GM19193 (cell line): ENCODE data around the gene CARD16.

Experiments
- POLR2A ChIP-seq: IDR thresholded peaks from 4 replicates; pipeline ENCODE4 v1.6.1; 2011; ENCODE audit not compliant: insufficient read depth, insufficient read length; ENCODE audit errors: extremely low read depth

The CARD16 gene

GRCh38 chr11:105049481-105049880 lies 4.3 kb upstream of the CARD16 start:
- TF ChIP-seq POLR2A = no peak

- no peak for TF ChIP-seq POLR2A
Measured at GRCh38 chr11:105046898-105047579, 1.9 kb upstream of the CARD16 start.

GRCh38 chr11:105045676-105046296 lies 651 bp upstream of the CARD16 start:
- no peak for TF ChIP-seq POLR2A

- no peak for TF ChIP-seq POLR2A
Measured at GRCh38 chr11:105042178-105042577, 3.0 kb downstream of the CARD16 start.

GRCh38 chr11:105040703-105041102 lies 4.4 kb downstream of the CARD16 start:
- no peak for TF ChIP-seq POLR2A

GRCh38 chr11:105034813-105035620 lies 10.1 kb downstream of the CARD16 start, which contains the start of gene CASP1:
Gene CASP1, minus strand, starts transcription at chr11:105035144. Its CDS starts 31 bp downstream, at chr11:105035113.
- TF ChIP-seq POLR2A = no peak

GRCh38 chr11:105033781-105034180 lies 11.4 kb downstream of the CARD16 start:
- TF ChIP-seq POLR2A = no peak

GRCh38 chr11:105033343-105033742 lies 11.8 kb downstream of the CARD16 start:
- TF ChIP-seq POLR2A = no peak

- TF ChIP-seq POLR2A = no peak
Measured at GRCh38 chr11:105032495-105032894, 12.6 kb downstream of the CARD16 start.

- no peak for TF ChIP-seq POLR2A
Measured at GRCh38 chr11:105027678-105028077, 17.5 kb downstream of the CARD16 start.

- no peak for TF ChIP-seq POLR2A
Measured at GRCh38 chr11:105024394-105024793, 20.7 kb downstream of the CARD16 start.

GRCh38 chr11:105023003-105023402 lies 22.1 kb downstream of the CARD16 start, which contains the start of gene CASP5:
Gene CASP5, minus strand, starts transcription at chr11:105023168. Its CDS starts 32 bp downstream, at chr11:105023136.
- no peak for TF ChIP-seq POLR2A

- no peak for TF ChIP-seq POLR2A
Measured at GRCh38 chr11:105022527-105022926, 22.6 kb downstream of the CARD16 start.

- no peak for TF ChIP-seq POLR2A
Measured at GRCh38 chr11:105007463-105007862, 37.7 kb downstream of the CARD16 start.

GRCh38 chr11:105005451-105005845 lies 39.7 kb downstream of the CARD16 start:
- no peak for TF ChIP-seq POLR2A
